GM23338 (cell line): Measurements from ENCODE around the gene C1orf21. TPM values are rescaled to one million over a fixed set of nuclear protein-coding genes. Genes with fewer than 3 reads are reported as not detected.

Experiments
- ATAC-seq: fragments of 200-7000 bp; cut with Tn5 transposase; 3 replicates; pipeline ENCODE4 v1.9.1; 2020
- DNase-seq: peaks from one replicate; pipeline ENCODE4 v3.0.0-alpha.2; 2015; ENCODE audit warnings: low spot score
- H2AFZ ChIP-seq: fragments of 200-600 bp; sonication (generic); 2 replicates; pipeline ENCODE4 v1.8.0; 2016; ENCODE audit warnings: antibody characterized with exemption, mild to moderate bottlenecking, moderate library complexity
- H3F3A ChIP-seq: fragments of 200-600 bp; sonication (generic); replicated peaks from 2 replicates; pipeline ENCODE4 v1.8.0; 2017; ENCODE audit warnings: antibody characterized with exemption, mixed run types, low read depth
- H3K27ac ChIP-seq: fragments of 200-600 bp; sonication (generic); 2 replicates; pipeline ENCODE4 v1.6.1; 2016; ENCODE audit warnings: low read depth
- H3K27me3 ChIP-seq: fragments of 200-600 bp; sonication (generic); 2 replicates; pipeline ENCODE4 v1.8.0; 2016; ENCODE audit warnings: mild to moderate bottlenecking, mixed run types, moderate library complexity; ENCODE audit not compliant: insufficient read depth
- H3K36me3 ChIP-seq: fragments of 200-600 bp; sonication (generic); 2 replicates; pipeline ENCODE4 v1.8.0; 2016; ENCODE audit warnings: mild to moderate bottlenecking; ENCODE audit not compliant: insufficient read depth
- H3K4me1 ChIP-seq: fragments of 200-600 bp; sonication (generic); 2 replicates; pipeline ENCODE4 v1.8.0; 2016; ENCODE audit warnings: mild to moderate bottlenecking, moderate library complexity; ENCODE audit not compliant: insufficient read depth
- H3K4me2 ChIP-seq: fragments of 200-600 bp; sonication (generic); 2 replicates; pipeline ENCODE4 v1.7.1; 2017; ENCODE audit warnings: mixed run types
- H3K4me3 ChIP-seq: fragments of 200-600 bp; sonication (generic); 2 replicates; pipeline ENCODE4 v1.6.1; 2016; ENCODE audit warnings: mixed run types
- H3K79me2 ChIP-seq: fragments of 200-600 bp; sonication (generic); replicated peaks from 2 replicates; pipeline ENCODE4 v1.8.0; 2017; ENCODE audit warnings: mild to moderate bottlenecking; ENCODE audit not compliant: insufficient read depth
- H3K9me2 ChIP-seq: fragments of 200-600 bp; sonication (generic); 2 replicates; pipeline ENCODE4 v1.8.0; 2017; ENCODE audit not compliant: insufficient read depth
- H4K20me1 ChIP-seq: fragments of 200-600 bp; sonication (generic); replicated peaks from 2 replicates; pipeline ENCODE4 v1.8.0; 2017; ENCODE audit warnings: mild to moderate bottlenecking; ENCODE audit not compliant: insufficient read depth
- H3K27ac Mint-ChIP-seq: 2 replicates; pipeline ENCODE4 v1.8.0; 2020; ENCODE audit warnings: inconsistent platforms, mild to moderate bottlenecking, moderate library complexity, mixed read lengths
- H3K27me3 Mint-ChIP-seq: 3 replicates; pipeline ENCODE4 v1.8.0; 2022; ENCODE audit warnings: low read depth, mild to moderate bottlenecking, moderate library complexity, mixed read lengths, inconsistent platforms; ENCODE audit not compliant: insufficient read depth, poor library complexity
- H3K36me3 Mint-ChIP-seq: 3 replicates; pipeline ENCODE4 v1.8.0; 2021; ENCODE audit warnings: low read depth, mild to moderate bottlenecking, inconsistent platforms, moderate library complexity, mixed read lengths
- H3K4me1 Mint-ChIP-seq: 3 replicates; pipeline ENCODE4 v1.8.0; 2020; ENCODE audit warnings: mild to moderate bottlenecking, inconsistent platforms, mixed read lengths
- H3K4me3 Mint-ChIP-seq: 3 replicates; pipeline ENCODE4 v1.8.0; 2021; ENCODE audit warnings: moderate library complexity, mild to moderate bottlenecking, inconsistent platforms, mixed read lengths
- H3K9me3 Mint-ChIP-seq: 3 replicates; pipeline ENCODE4 v1.8.0; 2020; ENCODE audit warnings: moderate library complexity, mild to moderate bottlenecking, inconsistent platforms, mixed read lengths
- CREB1 ChIP-seq: fragments of 250-450 bp; sonication (Bioruptor Pico); IDR thresholded peaks from 2 replicates; pipeline ENCODE4 v1.5.0; 2020; ENCODE audit warnings: low read depth, mild to moderate bottlenecking, moderate library complexity
- EZH2 ChIP-seq: fragments of 200-600 bp; sonication (generic); IDR thresholded peaks from one replicate; pipeline ENCODE4 v1.8.0; 2017; ENCODE audit warnings: antibody characterized with exemption, mild to moderate bottlenecking, low read depth; ENCODE audit not compliant: unreplicated experiment
- EZH2phosphoT487 ChIP-seq: fragments of 200-600 bp; sonication (generic); IDR thresholded peaks from one replicate; pipeline ENCODE4 v1.8.1; 2018; ENCODE audit warnings: antibody characterized with exemption; ENCODE audit not compliant: unreplicated experiment
- JUNB ChIP-seq: IDR thresholded peaks from one replicate; pipeline ENCODE4 v1.6.1; 2016; ENCODE audit warnings: antibody characterized with exemption; ENCODE audit not compliant: unreplicated experiment
- NANOG ChIP-seq: IDR thresholded peaks from 2 replicates; pipeline ENCODE4 v1.6.1; 2016; ENCODE audit warnings: antibody characterized with exemption, borderline replicate concordance
- POLR2AphosphoS5 ChIP-seq: IDR thresholded peaks from 2 replicates; pipeline ENCODE4 v1.6.1; 2016; ENCODE audit warnings: antibody characterized with exemption, low read depth
- STAT1 ChIP-seq: IDR thresholded peaks from one replicate; pipeline ENCODE4 v1.6.1; 2016; ENCODE audit warnings: antibody characterized with exemption; ENCODE audit not compliant: unreplicated experiment
- ZNF114 ChIP-seq: fragments of 250-450 bp; sonication (Bioruptor Pico); IDR thresholded peaks from 2 replicates; pipeline ENCODE4 v1.5.0; 2020; ENCODE audit warnings: mild to moderate bottlenecking, moderate library complexity
- ZNF331 ChIP-seq: fragments of 250-450 bp; sonication (Bioruptor Pico); IDR thresholded peaks from 2 replicates; pipeline ENCODE4 v1.5.0; 2020; ENCODE audit warnings: low read depth, mild to moderate bottlenecking, moderate library complexity
- polyA plus RNA-seq: library from polyadenylated mRNA; unstranded; fragments of >200 nt; fragmentation: Nextera tagmentation; extraction: Ambion mirVana; gene quantifications from 2 replicates; pipeline ENCODE4 v1.2.1, GENCODE V29; 2016
- total RNA-seq: library from RNA; depleted of rRNA; stranded (reverse); fragments of >200 nt; shearing (Covaris generic); gene quantifications from 2 replicates; pipeline ENCODE4 v1.2.3, GENCODE V29; 2014
- TF ChIP-seq, protein P1 (sequence below): IDR thresholded peaks from one replicate; pipeline ENCODE4 v1.6.1; 2018; ENCODE audit warnings: antibody characterized with exemption; ENCODE audit not compliant: unreplicated experiment
- TF ChIP-seq, protein P2 (sequence below): IDR thresholded peaks from 2 replicates; pipeline ENCODE4 v1.6.1; 2016; ENCODE audit warnings: antibody characterized with exemption
- TF ChIP-seq, protein P3 (sequence below), 2 experiments: fragments of 200-600 bp in 1 of 2; sonication (generic) in 1 of 2; conservative IDR thresholded peaks; 2 replicates each; pipeline versions ENCODE4 v1.5.1 to v1.6.1; 2016 to 2017; ENCODE audit warnings: antibody characterized with exemption in 2 of 2, low read depth in 2 of 2, mild to moderate bottlenecking in 2 of 2, moderate library complexity in 1 of 2

Gene C1orf21
- total and polyA plus RNA-seq, 2 experiments from 2014 or later = 28.0 to 40.4 TPM

DNA sequence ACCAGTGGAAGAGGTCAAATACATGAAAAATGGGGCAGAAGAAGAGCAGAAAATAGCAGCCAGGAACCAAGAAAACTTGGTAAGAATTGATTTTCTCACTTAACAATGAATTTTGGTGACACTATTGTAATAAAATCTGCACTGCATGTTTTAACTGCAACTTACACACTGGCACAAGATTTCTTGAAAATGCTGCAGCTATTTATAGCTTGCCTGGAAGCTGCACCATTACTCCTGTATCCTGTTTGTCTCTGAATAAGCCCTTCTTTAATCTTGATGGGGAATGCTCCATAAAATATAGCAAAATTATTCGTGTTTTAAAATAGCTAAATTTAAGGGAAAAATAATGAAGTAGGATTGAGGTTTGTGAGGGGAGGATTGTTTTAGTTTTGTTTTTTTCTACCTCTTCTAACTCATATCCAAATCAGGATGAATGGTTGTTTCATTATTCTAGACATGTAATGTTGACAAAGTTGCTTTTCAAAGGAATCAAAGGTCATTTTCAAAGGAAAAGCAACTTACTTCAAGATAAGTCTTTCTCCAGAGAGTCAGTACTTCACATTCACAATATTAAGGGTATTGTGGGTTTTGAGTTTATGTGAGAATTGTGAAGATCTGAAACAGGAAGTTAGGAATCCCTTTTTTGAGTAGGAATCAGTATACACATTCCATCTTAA, 120.9 kb downstream of the C1orf21 start:
- Histone ChIP-seq H3K79me2 (peaks cover 31% of the 10 kb centered on the region), H3K4me1 (peaks cover 19% of the 10 kb centered on the region), H4K20me1 (no peaks in the 10 kb centered on the region), H3K27ac (no peak overlapping the region), H3K27me3 (no peaks in the 10 kb centered on the region), H2AFZ (no peak overlapping the region), H3K9me2 (peaks cover 2% of the 10 kb centered on the region; the same call in 1 of the 2 replicates), H3K4me3 (no peak overlapping the region), H3K36me3 (no peaks in the 10 kb centered on the region; the same call in 1 of the 2 replicates), H3K4me2 (no peak overlapping the region), H3F3A (no peaks in the 10 kb centered on the region)
- Mint-ChIP-seq H3K27ac (no peak overlapping the region), H3K27me3 (no peaks in the 10 kb centered on the region), H3K9me3 (no peaks in the 10 kb centered on the region), H3K4me1 (peaks cover 16% of the 10 kb centered on the region), H3K4me3 (no peak overlapping the region), H3K36me3 (no peaks in the 10 kb centered on the region; the same call in 2 of the 3 replicates)
- no peak for ATAC-seq
- no peak for TF ChIP-seq ZNF114
- TF ChIP-seq, protein P1, sequence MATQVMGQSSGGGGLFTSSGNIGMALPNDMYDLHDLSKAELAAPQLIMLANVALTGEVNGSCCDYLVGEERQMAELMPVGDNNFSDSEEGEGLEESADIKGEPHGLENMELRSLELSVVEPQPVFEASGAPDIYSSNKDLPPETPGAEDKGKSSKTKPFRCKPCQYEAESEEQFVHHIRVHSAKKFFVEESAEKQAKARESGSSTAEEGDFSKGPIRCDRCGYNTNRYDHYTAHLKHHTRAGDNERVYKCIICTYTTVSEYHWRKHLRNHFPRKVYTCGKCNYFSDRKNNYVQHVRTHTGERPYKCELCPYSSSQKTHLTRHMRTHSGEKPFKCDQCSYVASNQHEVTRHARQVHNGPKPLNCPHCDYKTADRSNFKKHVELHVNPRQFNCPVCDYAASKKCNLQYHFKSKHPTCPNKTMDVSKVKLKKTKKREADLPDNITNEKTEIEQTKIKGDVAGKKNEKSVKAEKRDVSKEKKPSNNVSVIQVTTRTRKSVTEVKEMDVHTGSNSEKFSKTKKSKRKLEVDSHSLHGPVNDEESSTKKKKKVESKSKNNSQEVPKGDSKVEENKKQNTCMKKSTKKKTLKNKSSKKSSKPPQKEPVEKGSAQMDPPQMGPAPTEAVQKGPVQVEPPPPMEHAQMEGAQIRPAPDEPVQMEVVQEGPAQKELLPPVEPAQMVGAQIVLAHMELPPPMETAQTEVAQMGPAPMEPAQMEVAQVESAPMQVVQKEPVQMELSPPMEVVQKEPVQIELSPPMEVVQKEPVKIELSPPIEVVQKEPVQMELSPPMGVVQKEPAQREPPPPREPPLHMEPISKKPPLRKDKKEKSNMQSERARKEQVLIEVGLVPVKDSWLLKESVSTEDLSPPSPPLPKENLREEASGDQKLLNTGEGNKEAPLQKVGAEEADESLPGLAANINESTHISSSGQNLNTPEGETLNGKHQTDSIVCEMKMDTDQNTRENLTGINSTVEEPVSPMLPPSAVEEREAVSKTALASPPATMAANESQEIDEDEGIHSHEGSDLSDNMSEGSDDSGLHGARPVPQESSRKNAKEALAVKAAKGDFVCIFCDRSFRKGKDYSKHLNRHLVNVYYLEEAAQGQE = no peak
- no peak for TF ChIP-seq POLR2AphosphoS5
- no peak for TF ChIP-seq STAT1
- no peak for TF ChIP-seq ZNF331 (CRISPR knock-in tag)
- TF ChIP-seq CREB1 (CRISPR knock-in tag) = no peak
- DNase-seq = no peak

DNA sequence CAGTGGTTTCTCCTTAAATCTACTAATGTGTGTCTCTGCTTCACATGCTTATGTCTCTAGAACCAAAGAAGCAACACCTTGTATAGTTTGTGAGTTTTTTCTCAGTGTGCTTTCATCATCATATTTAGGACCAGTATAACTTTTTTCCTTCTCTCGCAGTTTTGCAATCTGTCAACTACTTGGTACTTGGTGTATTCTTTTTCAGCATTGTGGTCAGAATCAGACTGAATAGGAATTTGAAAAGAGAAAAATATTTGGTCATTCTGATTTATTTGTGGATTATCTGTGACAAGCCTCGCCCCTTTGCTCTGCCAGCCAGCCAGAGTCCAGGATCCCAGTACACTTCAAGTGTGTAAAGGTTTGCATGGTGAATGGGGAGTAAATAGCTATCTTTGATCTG, 122.3 kb downstream of the C1orf21 start:
- H3K4me3 ChIP-seq = no peak overlapping the region
- no peak overlapping the region for H3K27ac ChIP-seq
- H3K4me1 ChIP-seq = peaks cover 8% of the 10 kb centered on the region
- peaks cover 2% of the 10 kb centered on the region; the same call in 1 of the 2 replicates for H3K9me2 ChIP-seq
- H3K27me3 Mint-ChIP-seq = no peaks in the 10 kb centered on the region
- no peaks in the 10 kb centered on the region for H3K27me3 ChIP-seq
- H3K27ac Mint-ChIP-seq = no peak overlapping the region
- peaks cover 10% of the 10 kb centered on the region for H3K4me1 Mint-ChIP-seq
- no peaks in the 10 kb centered on the region for H3F3A ChIP-seq
- H3K79me2 ChIP-seq = peaks cover 21% of the 10 kb centered on the region
- no peaks in the 10 kb centered on the region; the same call in 1 of the 2 replicates for H3K36me3 ChIP-seq
- H3K4me2 ChIP-seq = no peak overlapping the region
- no peak overlapping the region for H3K4me3 Mint-ChIP-seq
- H3K36me3 Mint-ChIP-seq = no peaks in the 10 kb centered on the region; the same call in 2 of the 3 replicates
- no peak overlapping the region for H2AFZ ChIP-seq
- H3K9me3 Mint-ChIP-seq = no peaks in the 10 kb centered on the region
- DNase-seq = no peak
- H4K20me1 ChIP-seq = no peaks in the 10 kb centered on the region
- ATAC-seq = no peak
- TF ChIP-seq EZH2phosphoT487 (no peak), POLR2AphosphoS5 (no peak), ZNF331 (CRISPR knock-in tag) (no peak), EZH2 (no peak), ZNF114 (no peak), CREB1 (CRISPR knock-in tag) (no peak), NANOG (no peak), JUNB (no peak), STAT1 (no peak)
- TF ChIP-seq, protein P1 = no peak
- TF ChIP-seq, protein P2, sequence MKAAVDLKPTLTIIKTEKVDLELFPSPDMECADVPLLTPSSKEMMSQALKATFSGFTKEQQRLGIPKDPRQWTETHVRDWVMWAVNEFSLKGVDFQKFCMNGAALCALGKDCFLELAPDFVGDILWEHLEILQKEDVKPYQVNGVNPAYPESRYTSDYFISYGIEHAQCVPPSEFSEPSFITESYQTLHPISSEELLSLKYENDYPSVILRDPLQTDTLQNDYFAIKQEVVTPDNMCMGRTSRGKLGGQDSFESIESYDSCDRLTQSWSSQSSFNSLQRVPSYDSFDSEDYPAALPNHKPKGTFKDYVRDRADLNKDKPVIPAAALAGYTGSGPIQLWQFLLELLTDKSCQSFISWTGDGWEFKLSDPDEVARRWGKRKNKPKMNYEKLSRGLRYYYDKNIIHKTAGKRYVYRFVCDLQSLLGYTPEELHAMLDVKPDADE = no peak
- TF ChIP-seq, protein P3, sequence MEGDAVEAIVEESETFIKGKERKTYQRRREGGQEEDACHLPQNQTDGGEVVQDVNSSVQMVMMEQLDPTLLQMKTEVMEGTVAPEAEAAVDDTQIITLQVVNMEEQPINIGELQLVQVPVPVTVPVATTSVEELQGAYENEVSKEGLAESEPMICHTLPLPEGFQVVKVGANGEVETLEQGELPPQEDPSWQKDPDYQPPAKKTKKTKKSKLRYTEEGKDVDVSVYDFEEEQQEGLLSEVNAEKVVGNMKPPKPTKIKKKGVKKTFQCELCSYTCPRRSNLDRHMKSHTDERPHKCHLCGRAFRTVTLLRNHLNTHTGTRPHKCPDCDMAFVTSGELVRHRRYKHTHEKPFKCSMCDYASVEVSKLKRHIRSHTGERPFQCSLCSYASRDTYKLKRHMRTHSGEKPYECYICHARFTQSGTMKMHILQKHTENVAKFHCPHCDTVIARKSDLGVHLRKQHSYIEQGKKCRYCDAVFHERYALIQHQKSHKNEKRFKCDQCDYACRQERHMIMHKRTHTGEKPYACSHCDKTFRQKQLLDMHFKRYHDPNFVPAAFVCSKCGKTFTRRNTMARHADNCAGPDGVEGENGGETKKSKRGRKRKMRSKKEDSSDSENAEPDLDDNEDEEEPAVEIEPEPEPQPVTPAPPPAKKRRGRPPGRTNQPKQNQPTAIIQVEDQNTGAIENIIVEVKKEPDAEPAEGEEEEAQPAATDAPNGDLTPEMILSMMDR (conservative IDR thresholded peaks at IDR 0.05; ENCODE audit: low read depth in 2 of 2) = no peak
